ENCODE measurements around the gene PLA2R1. TPM values are rescaled to one million over a fixed set of nuclear protein-coding genes. Genes with fewer than 3 reads are reported as not detected.

The PLA2R1 gene
- total RNA-seq, 4 donors from 2014 or later = 1.4 to 18.2 (median 14.6) TPM

GRCh38 chr2:159998243-159998642, 64.2 kb downstream of the PLA2R1 start:
- WGBS, 2 donors (ENCODE audit: low coverage in 1 of 2) = 85 to 97% methylated on average over 2 of the region's 2 CpGs
- Histone ChIP-seq H3K9me3 (no peaks in the 10 kb centered on the region), H3K4me1 (no peaks in the 10 kb centered on the region), H3K36me3 (peaks cover 0 to 7% (median 0%) of the 10 kb centered on the region in 4 donors), H3K27me3 (no peaks in the 10 kb centered on the region), H3K4me3 (no peak overlapping the region), H3K27ac (no peak overlapping the region)
- DNase-seq = no peak
- in situ Hi-C loops (cut with MboI; ENCODE audit: low pct_ligation_motif_present in 1 of 4, low pct_unique_long_range_greater_than_20kb in 1 of 4, low sequenced_read_pairs in 3 of 4) (no loop called here), intact Hi-C loops (cut with DNase I; ENCODE audit: low total_unique reads) (no loop called here)
- no peak for TF ChIP-seq CTCF (IDR thresholded peaks at IDR 0.05)
- no peak for TF ChIP-seq EP300 (IDR thresholded peaks at IDR 0.05; ENCODE audit: low read depth)
- TF ChIP-seq POLR2A (IDR thresholded peaks at IDR 0.05) = no peak
- TF ChIP-seq POLR2AphosphoS5 (IDR thresholded peaks at IDR 0.05) = no peak

GRCh38 chr2:159996792-159997546, 65.4 kb downstream of the PLA2R1 start:
- in situ Hi-C loops (cut with MboI; ENCODE audit: low pct_ligation_motif_present in 1 of 4, low pct_unique_long_range_greater_than_20kb in 1 of 4, low sequenced_read_pairs in 3 of 4) = no loop called here

GRCh38 chr2:159995038-159995437, 67.4 kb downstream of the PLA2R1 start:
- no peaks in the 10 kb centered on the region for H3K36me3 ChIP-seq
- no peak for DNase-seq
- no peak overlapping the region for H3K27ac ChIP-seq
- no peak overlapping the region for H3K4me3 ChIP-seq
- intact Hi-C loops (cut with DNase I; ENCODE audit: low total_unique reads) = no loop called here
- H3K9me3 ChIP-seq = no peaks in the 10 kb centered on the region
- no peaks in the 10 kb centered on the region for H3K27me3 ChIP-seq
- 90 to 91% methylated on average over 2 of the region's 2 CpGs for WGBS, 2 donors (ENCODE audit: low coverage in 1 of 2)
- in situ Hi-C loops (cut with MboI; ENCODE audit: low pct_ligation_motif_present in 1 of 4, low pct_unique_long_range_greater_than_20kb in 1 of 4, low sequenced_read_pairs in 3 of 4) = no loop called here
- no peak for TF ChIP-seq POLR2A (IDR thresholded peaks at IDR 0.05)
- no peaks in the 10 kb centered on the region for H3K4me1 ChIP-seq

More at GRCh38 chr2:159996792-159997546, 65.4 kb downstream of the PLA2R1 start:
- intact Hi-C loops (cut with DNase I; ENCODE audit: low total_unique reads) = no loop called here
- no peak for DNase-seq
- H3K27ac ChIP-seq = no peak overlapping the region
- no peaks in the 10 kb centered on the region for H3K4me1 ChIP-seq
- no peaks in the 10 kb centered on the region for H3K9me3 ChIP-seq
- TF ChIP-seq EP300 (IDR thresholded peaks at IDR 0.05; ENCODE audit: low read depth) = no peak
- no peak for TF ChIP-seq POLR2A (IDR thresholded peaks at IDR 0.05)
- no peak for TF ChIP-seq POLR2AphosphoS5 (IDR thresholded peaks at IDR 0.05)
- TF ChIP-seq CTCF (IDR thresholded peaks at IDR 0.05) = no peak
- no peak overlapping the region for H3K4me3 ChIP-seq
- 71 to 100% methylated on average over 2 to 3 of the region's 3 CpGs for WGBS, 2 donors (ENCODE audit: low coverage in 1 of 2)
- peaks cover 0 to 7% (median 0%) of the 10 kb centered on the region in 4 donors for H3K36me3 ChIP-seq
- H3K27me3 ChIP-seq = no peaks in the 10 kb centered on the region

- no peak for DNase-seq
- H3K4me1 ChIP-seq = no peaks in the 10 kb centered on the region
- peaks cover 0 to 5% of the 10 kb centered on the region in 2 donors for H3K9me3 ChIP-seq
- peaks cover 0 to 7% (median 0%) of the 10 kb centered on the region in 4 donors for H3K36me3 ChIP-seq
- H3K4me3 ChIP-seq = no peak overlapping the region
- intact Hi-C loops (cut with DNase I; ENCODE audit: low total_unique reads) (no loop called here), in situ Hi-C loops (cut with MboI; ENCODE audit: low pct_ligation_motif_present in 1 of 4, low pct_unique_long_range_greater_than_20kb in 1 of 4, low sequenced_read_pairs in 3 of 4) (no loop called here)
- TF ChIP-seq EP300 (IDR thresholded peaks at IDR 0.05; ENCODE audit: low read depth) (no peak), POLR2AphosphoS5 (IDR thresholded peaks at IDR 0.05) (no peak), CTCF (IDR thresholded peaks at IDR 0.05) (no peak), POLR2A (IDR thresholded peaks at IDR 0.05) (no peak)
- H3K27me3 ChIP-seq = no peaks in the 10 kb centered on the region
- 92 to 93% methylated on average over 2 to 4 of the region's 4 CpGs for WGBS, 2 donors (ENCODE audit: low coverage in 1 of 2)
- H3K27ac ChIP-seq = no peak overlapping the region
These were observed 73.2 kb downstream of the PLA2R1 start for GRCh38 chr2:159989249-159989648.

All from transverse colon (tissue), 4 donors.